Mesenchymal stem cell (in vitro differentiated cells and primary cell): ENCODE data around the gene CRTC3.
"Not testable (repeated sequence)": the region's sequence is repeated elsewhere in the genome, so short reads cannot be mapped to it uniquely, and the experiment has no call there.

Experiments
- DNase-seq: peaks from one replicate; pipeline ENCODE4 v3.0.0-alpha.2; 2013
- H2AFZ ChIP-seq: one replicate; pipeline ENCODE4 v1.6.1; 2013; ENCODE audit warnings: low read depth, mild to moderate bottlenecking, control low read depth, inconsistent platforms, low read length, moderate library complexity
- H2AK5ac ChIP-seq: 2 replicates; pipeline ENCODE4 v1.6.1; 2013; ENCODE audit warnings: low read length, moderate library complexity, mild to moderate bottlenecking, inconsistent platforms; ENCODE audit not compliant: severe bottlenecking
- H2BK120ac ChIP-seq: one replicate; pipeline ENCODE4 v1.6.1; 2013; ENCODE audit warnings: low read depth, mild to moderate bottlenecking, inconsistent platforms, low read length, moderate library complexity
- H2BK12ac ChIP-seq, 2 experiments: one replicate each; pipeline ENCODE4 v1.6.1; 2013; ENCODE audit warnings: inconsistent platforms in 2 of 2, low read length in 2 of 2, mild to moderate bottlenecking in 2 of 2, moderate library complexity in 2 of 2, control low read depth in 1 of 2
- H2BK15ac ChIP-seq: one replicate; pipeline ENCODE4 v1.6.1; 2013; ENCODE audit warnings: mild to moderate bottlenecking, low read depth, inconsistent platforms; ENCODE audit not compliant: poor library complexity, severe bottlenecking
- H2BK5ac ChIP-seq: 2 replicates; pipeline ENCODE4 v1.6.1; 2013; ENCODE audit warnings: low read depth, mild to moderate bottlenecking, low read length, control low read depth, inconsistent platforms; ENCODE audit not compliant: poor library complexity, severe bottlenecking
- H3K14ac ChIP-seq, 2 experiments: one replicate each; pipeline ENCODE4 v1.6.1; 2013; ENCODE audit warnings: inconsistent platforms in 2 of 2, low read length in 2 of 2, control low read depth in 1 of 2, mild to moderate bottlenecking in 1 of 2, moderate library complexity in 1 of 2
- H3K18ac ChIP-seq, 2 experiments: one replicate each; pipeline ENCODE4 v1.6.1; 2013; ENCODE audit warnings: inconsistent platforms in 2 of 2, low read length in 2 of 2, control low read depth in 1 of 2, low read depth in 1 of 2, mild to moderate bottlenecking in 1 of 2
- H3K23ac ChIP-seq, 2 experiments: one replicate each; pipeline ENCODE4 v1.6.1; 2013; ENCODE audit warnings: inconsistent platforms in 2 of 2, low read length in 2 of 2, mild to moderate bottlenecking in 2 of 2, moderate library complexity in 2 of 2, control low read depth in 1 of 2
- H3K27ac ChIP-seq: 2 replicates; pipeline ENCODE4 v1.5.1; 2013; ENCODE audit warnings: mild to moderate bottlenecking, moderate library complexity, low read length, control low read depth, inconsistent platforms; ENCODE audit not compliant: poor library complexity, severe bottlenecking
- H3K27me3 ChIP-seq, 2 experiments: 2 replicates each; pipeline versions ENCODE4 v1.6.1 to v1.7.0; 2013; ENCODE audit warnings: low read length in 2 of 2, mild to moderate bottlenecking in 2 of 2, moderate library complexity in 2 of 2, control low read depth in 1 of 2, inconsistent platforms in 1 of 2; ENCODE audit not compliant: control insufficient read depth in 1 of 2, insufficient read depth in 1 of 2
- H3K36me3 ChIP-seq, 2 experiments: 2 replicates each; pipeline versions ENCODE4 v1.6.1 to v1.7.0; 2013; ENCODE audit warnings: low read length in 2 of 2, control low read depth in 1 of 2, inconsistent platforms in 1 of 2, low read depth in 1 of 2, mild to moderate bottlenecking in 1 of 2; ENCODE audit not compliant: insufficient read depth in 2 of 2, control insufficient read depth in 1 of 2
- H3K4ac ChIP-seq, 2 experiments: one replicate each; pipeline ENCODE4 v1.6.1; 2013; ENCODE audit warnings: inconsistent platforms in 2 of 2, low read length in 2 of 2, mild to moderate bottlenecking in 2 of 2, moderate library complexity in 2 of 2, control low read depth in 1 of 2, low read depth in 1 of 2
- H3K4me1 ChIP-seq: 2 replicates; pipeline ENCODE4 v1.6.1; 2013; ENCODE audit warnings: low read depth, low read length, control low read depth; ENCODE audit not compliant: control insufficient read depth, insufficient read depth
- H3K4me2 ChIP-seq: 2 replicates; pipeline ENCODE4 v1.6.1; 2013; ENCODE audit warnings: low read length, mild to moderate bottlenecking, inconsistent platforms; ENCODE audit not compliant: poor library complexity, severe bottlenecking
- H3K4me3 ChIP-seq, 2 experiments: 2 replicates each; pipeline versions ENCODE4 v1.5.1 to v1.7.0; 2013; ENCODE audit warnings: low read length in 2 of 2, mild to moderate bottlenecking in 2 of 2, control low read depth in 1 of 2, low read depth in 1 of 2; ENCODE audit not compliant: insufficient read depth in 1 of 2
- H3K79me1 ChIP-seq: replicated peaks from 2 replicates; pipeline ENCODE4 v1.6.1; 2013; ENCODE audit warnings: mild to moderate bottlenecking, control low read depth, low read length, inconsistent platforms; ENCODE audit not compliant: poor library complexity, severe bottlenecking
- H3K9ac ChIP-seq: 2 replicates; pipeline ENCODE4 v1.7.0; 2013; ENCODE audit warnings: mild to moderate bottlenecking, low read length, moderate library complexity
- H3K9me3 ChIP-seq: 2 replicates; pipeline ENCODE4 v1.7.0; 2013; ENCODE audit warnings: mild to moderate bottlenecking, low read length; ENCODE audit not compliant: control insufficient read depth
- H4K8ac ChIP-seq: one replicate; pipeline ENCODE4 v1.6.1; 2013; ENCODE audit warnings: inconsistent platforms, mild to moderate bottlenecking, low read length, moderate library complexity
- H4K91ac ChIP-seq: one replicate; pipeline ENCODE4 v1.6.1; 2013; ENCODE audit warnings: mild to moderate bottlenecking, low read length, inconsistent platforms
- WGBS: methylation state at CpG from one replicate; pipeline ENCODE4 v1.1.7; 2013; ENCODE audit warnings: mixed read lengths; 5-methylcytosine and 5-hydroxymethylcytosine counted together

CRTC3 gene

GRCh38 chr15:90660195-90660998, 130.7 kb downstream of the CRTC3 start:
- H2BK5ac ChIP-seq = no peak overlapping the region
- no peak overlapping the region for H3K27ac ChIP-seq
- H3K18ac ChIP-seq = peak overlapping the region; percentile 3 to 47
- H3K27me3 ChIP-seq = peaks cover 0 to 8% of the 10 kb centered on the region in 2 experiments
- no peaks in the 10 kb centered on the region for H3K79me1 ChIP-seq
- DNase-seq = peak; percentile 89
- peak overlapping the region in 1 of 2 experiments; percentile 66 for H3K4ac ChIP-seq
- H3K4me3 ChIP-seq = peak overlapping the region in 1 of 2 experiments; percentile 70
- peak overlapping the region; percentile 41 for H3K4me2 ChIP-seq
- H2BK120ac ChIP-seq = no peak overlapping the region
- no peak overlapping the region for H2BK12ac ChIP-seq
- H3K14ac ChIP-seq = no peak overlapping the region
- no peaks in the 10 kb centered on the region for H3K9me3 ChIP-seq
- no peak overlapping the region for H2AK5ac ChIP-seq
- peak overlapping the region; percentile 11 for H4K91ac ChIP-seq
- peak overlapping the region; percentile 86 for H2BK15ac ChIP-seq
- H3K23ac ChIP-seq = no peak overlapping the region
- H3K36me3 ChIP-seq = no peaks in the 10 kb centered on the region
- H3K9ac ChIP-seq = peak overlapping the region; percentile 84
- WGBS = 45% methylated on average over 11 of the region's 12 CpGs
- peak overlapping the region; percentile 78 for H4K8ac ChIP-seq
- H2AFZ ChIP-seq = no peak overlapping the region
- peaks cover 8% of the 10 kb centered on the region for H3K4me1 ChIP-seq

- not testable (repeated sequence) for H3K4me1 ChIP-seq, H2BK12ac ChIP-seq, H2AK5ac ChIP-seq, H2BK5ac ChIP-seq, H3K23ac ChIP-seq, H3K14ac ChIP-seq, H3K27ac ChIP-seq, H2BK120ac ChIP-seq, H3K36me3 ChIP-seq, H2AFZ ChIP-seq, H3K27me3 ChIP-seq, H3K9me3 ChIP-seq, H3K79me1 ChIP-seq, DNase-seq
- peak overlapping the region; percentile 11 for H4K91ac ChIP-seq
- H3K18ac ChIP-seq = peak overlapping the region; percentile 3 to 16
- peak overlapping the region; percentile 78 for H4K8ac ChIP-seq
- no CpG with 5 or more reads among the region's 4 CpGs for WGBS
- H3K9ac ChIP-seq = peak overlapping the region; percentile 84
- peak overlapping the region; percentile 41 for H3K4me2 ChIP-seq
- peak overlapping the region; percentile 86 for H2BK15ac ChIP-seq
- H3K4ac ChIP-seq = peak overlapping the region in 1 of 2 experiments; percentile 66
- H3K4me3 ChIP-seq = peak overlapping the region in 1 of 2 experiments; percentile 70
Measured at GRCh38 chr15:90660999-90661330, 131.2 kb downstream of the CRTC3 start.

DNA sequence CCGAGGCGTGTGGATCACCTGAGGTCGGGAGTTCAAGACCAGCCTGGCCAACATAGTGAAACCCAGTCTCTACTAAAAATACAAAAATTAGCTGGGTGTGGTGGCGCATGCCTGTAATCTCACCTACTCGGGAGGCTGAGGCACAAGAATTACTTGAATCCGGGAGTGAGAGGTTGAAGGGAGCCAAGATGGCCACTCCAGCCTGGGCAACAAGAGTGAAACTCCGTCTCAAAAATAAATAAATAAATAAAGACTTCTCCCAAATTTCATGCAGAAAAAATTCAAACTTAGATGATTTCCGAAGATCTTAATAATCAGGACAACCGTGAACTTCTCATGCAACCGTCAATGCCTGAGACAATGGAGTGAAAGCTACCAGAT, 134.3 kb downstream of the CRTC3 start:
- not testable (repeated sequence) for H3K27me3 ChIP-seq, H2BK15ac ChIP-seq, H3K9ac ChIP-seq, H3K23ac ChIP-seq, H3K18ac ChIP-seq, H2BK5ac ChIP-seq, H4K8ac ChIP-seq, H2AFZ ChIP-seq, H2AK5ac ChIP-seq, DNase-seq, H2BK120ac ChIP-seq, H3K4ac ChIP-seq, H3K14ac ChIP-seq, H4K91ac ChIP-seq, H3K4me2 ChIP-seq, H3K9me3 ChIP-seq, H3K36me3 ChIP-seq, H3K27ac ChIP-seq, H3K79me1 ChIP-seq, H2BK12ac ChIP-seq
- peaks cover 12% of the 10 kb centered on the region for H3K4me1 ChIP-seq
- peak overlapping the region in 1 of 2 experiments; percentile 85 for H3K4me3 ChIP-seq
- 96% methylated on average over 10 of the region's 10 CpGs for WGBS

DNA sequence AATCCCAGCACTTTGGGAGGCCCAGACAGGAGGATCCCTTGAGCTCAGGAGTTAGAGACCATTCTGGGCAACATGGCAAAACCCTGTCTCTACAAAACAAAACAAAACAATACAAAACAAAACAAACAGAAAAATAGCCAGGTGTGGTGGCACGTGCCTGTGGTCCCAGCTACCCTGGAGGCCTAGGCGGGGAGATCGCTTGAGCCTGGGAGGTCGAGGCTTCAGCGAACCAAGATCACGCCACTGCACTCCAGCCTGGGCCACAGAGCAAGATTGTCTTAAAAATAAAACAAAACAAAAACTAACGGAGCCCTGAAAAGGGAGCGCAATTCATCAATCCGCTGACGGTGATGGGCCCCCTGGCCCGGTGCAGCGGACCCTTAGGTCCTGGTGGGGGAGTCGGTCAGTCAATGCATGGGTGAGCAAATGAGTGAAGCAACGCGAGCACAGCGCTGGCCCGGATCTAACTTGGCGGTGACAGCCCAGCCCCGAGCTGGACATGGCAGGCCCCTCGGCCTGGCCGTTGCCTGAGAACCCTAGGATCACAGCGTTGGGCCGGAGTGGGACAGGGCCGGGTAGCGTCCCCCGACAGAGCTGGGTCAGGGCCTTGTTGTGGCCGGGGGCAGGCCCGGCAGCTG, 135.0 kb downstream of the CRTC3 start:
- Histone ChIP-seq H2BK5ac (no peak overlapping the region), H3K4me1 (peaks cover 12% of the 10 kb centered on the region), H2BK120ac (no peak overlapping the region), H2AFZ (no peak overlapping the region), H3K4ac (no peak overlapping the region), H4K8ac (no peak overlapping the region), H3K14ac (no peak overlapping the region), H2BK15ac (no peak overlapping the region), H3K36me3 (no peaks in the 10 kb centered on the region), H2AK5ac (no peak overlapping the region), H3K18ac (no peak overlapping the region), H3K9ac (peak overlapping the region; percentile 94), H3K23ac (no peak overlapping the region), H3K4me3 (peak overlapping the region in 1 of 2 experiments; percentile 85), H3K27me3 (no peaks in the 10 kb centered on the region), H2BK12ac (no peak overlapping the region), H3K27ac (no peak overlapping the region), H3K9me3 (no peaks in the 10 kb centered on the region), H4K91ac (no peak overlapping the region), H3K4me2 (no peak overlapping the region), H3K79me1 (no peaks in the 10 kb centered on the region)
- WGBS = 95% methylated on average over 26 of the region's 28 CpGs
- no peak for DNase-seq
